Activated naive CD8-positive, alpha-beta T cell (primary cell): ENCODE results near the gene RSPH3.
"Not testable (repeated sequence)": the region's sequence is repeated elsewhere in the genome, so short reads cannot be mapped to it uniquely, and the experiment has no call there.

Source experiments
- H3K27ac Mint-ChIP-seq: one replicate; pipeline ENCODE4 v1.8.0; 2021; ENCODE audit warnings: mixed read lengths
- H3K27me3 Mint-ChIP-seq: one replicate; pipeline ENCODE4 v1.8.0; 2021; ENCODE audit warnings: mixed read lengths
- H3K36me3 Mint-ChIP-seq: one replicate; pipeline ENCODE4 v1.8.0; 2021; ENCODE audit warnings: mixed read lengths
- H3K4me1 Mint-ChIP-seq: one replicate; pipeline ENCODE4 v1.8.0; 2021; ENCODE audit warnings: low read depth, mixed read lengths
- H3K4me3 Mint-ChIP-seq: one replicate; pipeline ENCODE4 v1.8.0; 2021; ENCODE audit warnings: mild to moderate bottlenecking, mixed read lengths
- H3K9me3 Mint-ChIP-seq: one replicate; pipeline ENCODE4 v1.8.0; 2021; ENCODE audit warnings: low read depth, mixed read lengths

RSPH3 gene, protein sequence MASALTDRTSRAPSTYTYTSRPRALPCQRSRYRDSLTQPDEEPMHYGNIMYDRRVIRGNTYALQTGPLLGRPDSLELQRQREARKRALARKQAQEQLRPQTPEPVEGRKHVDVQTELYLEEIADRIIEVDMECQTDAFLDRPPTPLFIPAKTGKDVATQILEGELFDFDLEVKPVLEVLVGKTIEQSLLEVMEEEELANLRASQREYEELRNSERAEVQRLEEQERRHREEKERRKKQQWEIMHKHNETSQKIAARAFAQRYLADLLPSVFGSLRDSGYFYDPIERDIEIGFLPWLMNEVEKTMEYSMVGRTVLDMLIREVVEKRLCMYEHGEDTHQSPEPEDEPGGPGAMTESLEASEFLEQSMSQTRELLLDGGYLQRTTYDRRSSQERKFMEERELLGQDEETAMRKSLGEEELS

GRCh38 chr6:158999666-159000403, at the start of gene RSPH3:
Gene RSPH3, minus strand, starts transcription at chr6:159000202. Its CDS starts 652 bp downstream, at chr6:158999550.
- Mint-ChIP-seq H3K4me3 (peak within 1 kb of the TSS; percentile 95), H3K27me3 (no peaks in the 10 kb centered on the region), H3K4me1 (peaks cover 42% of the 10 kb centered on the region), H3K36me3 (peaks cover 8% of the 10 kb centered on the region), H3K9me3 (no peaks in the 10 kb centered on the region), H3K27ac (peak within 1 kb of the TSS; percentile 94)

GRCh38 chr6:159047891-159048685, 48.1 kb upstream of the RSPH3 start:
- no peaks in the 10 kb centered on the region for H3K9me3 Mint-ChIP-seq
- H3K27ac Mint-ChIP-seq = peak overlapping the region; percentile 98
- peaks cover 40% of the 10 kb centered on the region for H3K4me1 Mint-ChIP-seq
- H3K4me3 Mint-ChIP-seq = peak overlapping the region; percentile 58
- H3K27me3 Mint-ChIP-seq = no peaks in the 10 kb centered on the region
- H3K36me3 Mint-ChIP-seq = peaks cover 10% of the 10 kb centered on the region

GRCh38 chr6:159045801-159046200, 45.8 kb upstream of the RSPH3 start:
- Mint-ChIP-seq H3K27ac (peak overlapping the region; percentile 98), H3K27me3 (no peaks in the 10 kb centered on the region), H3K4me1 (peaks cover 46% of the 10 kb centered on the region), H3K4me3 (peak overlapping the region; percentile 97), H3K36me3 (peaks cover 29% of the 10 kb centered on the region), H3K9me3 (no peaks in the 10 kb centered on the region)

DNA sequence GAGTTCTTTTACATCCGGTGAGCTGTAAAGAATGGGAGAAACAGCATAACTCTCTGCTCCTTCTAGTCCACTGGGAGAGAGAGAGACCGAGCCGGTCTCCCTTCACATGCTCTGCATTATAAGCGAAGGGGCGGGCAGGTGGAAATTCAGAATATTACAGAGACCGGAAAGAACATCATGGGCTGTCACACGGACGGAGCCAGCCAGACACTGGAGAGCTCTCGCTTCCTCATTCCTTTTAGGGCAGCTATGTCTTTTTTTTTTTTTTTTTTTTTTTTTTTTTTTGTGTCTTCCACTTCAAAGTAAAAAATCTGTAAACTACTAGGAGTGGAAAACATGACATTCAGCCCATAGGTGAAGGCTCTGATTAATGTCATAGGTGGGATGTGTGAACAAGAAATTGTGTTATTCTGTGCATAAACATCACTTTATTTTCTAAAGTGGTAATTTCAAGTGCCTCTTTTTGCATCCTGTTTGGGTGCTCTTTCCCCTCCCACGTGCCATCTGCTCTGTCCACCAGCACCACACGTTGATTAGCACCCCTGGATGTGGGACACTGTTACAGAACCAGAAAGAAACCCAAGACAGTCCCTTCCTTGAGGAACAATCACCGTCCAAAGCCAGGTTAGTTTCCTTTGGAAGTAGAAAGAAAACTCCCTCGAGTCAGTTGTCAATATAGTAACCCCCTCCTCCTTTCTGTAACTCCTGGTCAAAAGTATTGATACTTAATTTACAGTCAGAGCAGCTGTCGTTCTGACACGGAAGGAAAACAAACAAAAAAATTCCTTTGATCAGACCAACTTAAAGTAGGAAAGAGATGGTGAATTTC, 45.1 kb upstream of the RSPH3 start, which contains the start of gene TAGAP:
Gene TAGAP (minus strand): TSS at position 93 of the 829 bp plus-strand sequence. CDS start 845 bp downstream, outside the sequence.
- Mint-ChIP-seq H3K36me3 (peaks cover 33% of the 10 kb centered on the region), H3K4me1 (peaks cover 46% of the 10 kb centered on the region), H3K27ac (peak within 1 kb of the TSS; percentile 98), H3K9me3 (no peaks in the 10 kb centered on the region), H3K27me3 (no peaks in the 10 kb centered on the region), H3K4me3 (peak within 1 kb of the TSS; percentile 97)

GRCh38 chr6:159043947-159044346, 43.9 kb upstream of the RSPH3 start:
- H3K9me3 Mint-ChIP-seq = no peaks in the 10 kb centered on the region
- peak overlapping the region; percentile 98 for H3K27ac Mint-ChIP-seq
- H3K4me1 Mint-ChIP-seq = peaks cover 55% of the 10 kb centered on the region
- peaks cover 45% of the 10 kb centered on the region for H3K36me3 Mint-ChIP-seq
- peak overlapping the region; percentile 97 for H3K4me3 Mint-ChIP-seq
- no peaks in the 10 kb centered on the region for H3K27me3 Mint-ChIP-seq

GRCh38 chr6:159043251-159043650, 43.2 kb upstream of the RSPH3 start:
- Mint-ChIP-seq H3K27me3 (no peaks in the 10 kb centered on the region), H3K9me3 (no peaks in the 10 kb centered on the region), H3K4me1 (peaks cover 52% of the 10 kb centered on the region), H3K36me3 (peaks cover 48% of the 10 kb centered on the region), H3K4me3 (peak overlapping the region; percentile 97), H3K27ac (peak overlapping the region; percentile 98)

DNA sequence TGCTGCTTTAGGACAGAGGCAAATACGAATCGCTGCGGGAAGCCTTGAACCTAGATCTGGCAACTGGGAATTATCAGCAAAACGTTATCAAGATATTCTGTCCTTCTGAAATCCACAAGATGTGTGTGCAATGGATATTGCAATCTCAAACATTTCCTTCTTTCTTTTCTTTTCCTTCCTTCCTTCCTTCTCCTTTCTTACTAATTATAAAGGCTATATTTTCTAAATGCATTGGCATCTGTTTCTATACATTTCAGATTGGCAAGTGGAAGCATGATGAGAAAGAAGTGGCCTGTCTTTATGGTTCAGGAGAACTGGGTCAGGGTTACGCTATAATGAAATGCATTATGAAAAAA, 42.8 kb upstream of the RSPH3 start:
- Mint-ChIP-seq H3K27ac (peak overlapping the region; percentile 98), H3K27me3 (no peaks in the 10 kb centered on the region), H3K9me3 (no peaks in the 10 kb centered on the region), H3K4me1 (peaks cover 52% of the 10 kb centered on the region), H3K36me3 (peaks cover 51% of the 10 kb centered on the region), H3K4me3 (peak overlapping the region; percentile 97)

DNA sequence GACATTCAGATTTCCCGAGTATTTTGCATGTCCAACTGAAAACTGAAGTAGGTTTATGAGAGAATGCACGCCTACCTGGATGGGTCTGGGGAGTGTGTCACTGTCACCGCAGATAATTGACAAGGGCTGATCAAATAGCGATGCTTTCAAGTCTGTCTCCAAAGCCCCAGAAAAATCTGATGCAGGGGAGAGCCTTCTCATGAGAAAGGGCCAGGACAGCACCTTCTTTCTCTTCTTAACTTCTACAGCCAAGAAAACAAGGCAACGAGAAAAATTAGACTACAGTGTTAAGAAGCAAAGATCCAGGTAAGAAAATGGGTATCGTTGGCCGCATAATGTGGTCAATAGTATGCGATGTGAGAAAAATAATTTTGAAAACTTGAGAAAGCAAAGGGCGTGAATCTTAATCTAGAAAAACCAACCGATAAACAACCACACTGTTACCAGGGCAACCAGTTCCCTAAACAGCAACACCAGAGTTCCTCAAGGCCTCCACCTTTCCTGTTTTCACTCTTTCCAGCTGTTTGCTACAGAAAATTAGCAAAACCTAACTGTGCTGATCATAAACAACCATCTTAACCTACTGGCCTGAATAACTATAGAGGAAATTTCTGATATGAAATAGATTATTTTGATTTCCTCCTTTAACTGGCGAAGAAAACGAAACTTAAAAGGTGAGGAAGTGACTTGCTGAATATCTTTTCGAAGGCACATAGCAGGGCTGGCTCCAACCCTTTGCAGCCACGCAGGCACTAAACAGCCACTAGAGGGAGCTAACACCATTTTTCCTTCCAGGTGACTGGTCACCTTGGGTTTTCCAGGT, 42.2 kb upstream of the RSPH3 start:
- H3K9me3 Mint-ChIP-seq = no peaks in the 10 kb centered on the region
- H3K4me1 Mint-ChIP-seq = peaks cover 52% of the 10 kb centered on the region
- no peaks in the 10 kb centered on the region for H3K27me3 Mint-ChIP-seq
- H3K36me3 Mint-ChIP-seq = peaks cover 56% of the 10 kb centered on the region
- peak overlapping the region; percentile 97 for H3K4me3 Mint-ChIP-seq
- peak overlapping the region; percentile 98 for H3K27ac Mint-ChIP-seq

GRCh38 chr6:159041181-159041580, 41.2 kb upstream of the RSPH3 start:
- Mint-ChIP-seq H3K36me3 (peaks cover 59% of the 10 kb centered on the region), H3K9me3 (no peaks in the 10 kb centered on the region), H3K4me3 (peak overlapping the region; percentile 97), H3K27ac (peak overlapping the region; percentile 98), H3K4me1 (peaks cover 48% of the 10 kb centered on the region), H3K27me3 (no peaks in the 10 kb centered on the region)

- peak overlapping the region; percentile 97 for H3K4me3 Mint-ChIP-seq
- peak overlapping the region; percentile 98 for H3K27ac Mint-ChIP-seq
- no peaks in the 10 kb centered on the region for H3K27me3 Mint-ChIP-seq
- no peaks in the 10 kb centered on the region for H3K9me3 Mint-ChIP-seq
- H3K4me1 Mint-ChIP-seq = peaks cover 47% of the 10 kb centered on the region
- peaks cover 65% of the 10 kb centered on the region for H3K36me3 Mint-ChIP-seq
Observed at GRCh38 chr6:159039885-159040258, 39.9 kb upstream of the RSPH3 start.

GRCh38 chr6:159038914-159039884, 39.2 kb upstream of the RSPH3 start:
- peaks cover 47% of the 10 kb centered on the region for H3K4me1 Mint-ChIP-seq
- peak overlapping the region; percentile 98 for H3K27ac Mint-ChIP-seq
- no peaks in the 10 kb centered on the region for H3K27me3 Mint-ChIP-seq
- H3K36me3 Mint-ChIP-seq = peaks cover 65% of the 10 kb centered on the region
- peak overlapping the region; percentile 97 for H3K4me3 Mint-ChIP-seq
- no peaks in the 10 kb centered on the region for H3K9me3 Mint-ChIP-seq

DNA sequence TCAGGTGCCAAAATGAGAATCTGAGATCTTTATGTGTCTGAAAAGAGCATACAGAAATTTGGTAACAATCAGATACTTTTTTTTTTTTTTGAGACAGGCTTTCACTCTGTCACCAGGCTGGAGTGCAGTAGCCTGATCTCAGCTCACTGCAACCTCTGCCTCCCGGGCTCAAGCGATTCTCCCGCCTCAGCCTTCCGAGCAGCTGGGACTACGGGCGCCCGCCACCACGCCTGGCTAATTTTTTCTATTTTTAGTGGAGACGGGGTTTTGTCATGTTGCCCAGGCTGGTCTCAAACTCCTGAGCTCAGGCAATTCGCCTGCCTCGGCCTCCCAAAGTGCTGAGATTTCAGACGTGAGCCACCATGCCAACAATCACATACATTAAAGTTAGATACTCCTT, 38.3 kb upstream of the RSPH3 start:
- Mint-ChIP-seq H3K27ac (peak overlapping the region; percentile 95), H3K4me3 (peak overlapping the region; percentile 97)
- H3K9me3 Mint-ChIP-seq = not testable (repeated sequence)

More for the DNA sequence above, 38.3 kb upstream of the RSPH3 start:
- H3K4me1 Mint-ChIP-seq = peaks cover 51% of the 10 kb centered on the region
- H3K36me3 Mint-ChIP-seq = peaks cover 58% of the 10 kb centered on the region
- H3K27me3 Mint-ChIP-seq = not testable (repeated sequence)
